HEK293T (cell line): ENCODE measurements around the gene AGTRAP.

Experiments
- ARNT ChIP-seq: fragments of 450-650 bp; IDR thresholded peaks from 2 replicates; pipeline ENCODE4 v1.6.1; 2017; ENCODE audit warnings: mild to moderate bottlenecking
- CTBP1 ChIP-seq: fragments of 450-650 bp; IDR thresholded peaks from 2 replicates; pipeline ENCODE4 v1.6.1; 2016; ENCODE audit warnings: borderline replicate concordance
- FOXA1 ChIP-seq: fragments of 450-650 bp; IDR thresholded peaks from 2 replicates; pipeline ENCODE4 v1.6.1; 2016; ENCODE audit warnings: mild to moderate bottlenecking
- PKNOX1 ChIP-seq: fragments of 450-650 bp; IDR thresholded peaks from 2 replicates; pipeline ENCODE4 v1.6.1; 2016
- SP1 ChIP-seq: fragments of 450-650 bp; IDR thresholded peaks from 2 replicates; pipeline ENCODE4 v1.6.1; 2017
- TARDBP ChIP-seq: fragments of 450-650 bp; IDR thresholded peaks from 2 replicates; pipeline ENCODE4 v1.6.1; 2016
- ZNF384 ChIP-seq: fragments of 450-650 bp; IDR thresholded peaks from 2 replicates; pipeline ENCODE4 v1.6.1; 2016

- TF ChIP-seq ARNT (no peak), FOXA1 (no peak), ZNF384 (no peak), SP1 (no peak), CTBP1 (no peak), TARDBP (no peak), PKNOX1 (no peak)
Observed at GRCh38 chr1:11789126-11790067, 53.5 kb downstream of the AGTRAP start.
